Astrocyte (in vitro differentiated cells and primary cell): ENCODE data around the gene ITGAX.

Experiments used
- EZH2 ChIP-seq: IDR thresholded peaks from 2 replicates; pipeline ENCODE4 v1.6.1; 2012; ENCODE audit warnings: mild to moderate bottlenecking, low read length, inconsistent platforms; ENCODE audit not compliant: insufficient read depth
- TF ChIP-seq, protein P1 (sequence below): IDR thresholded peaks from 2 replicates; pipeline ENCODE4 v1.5.1; 2011; ENCODE audit warnings: low read depth, mild to moderate bottlenecking, inconsistent platforms, low read length, moderate library complexity; ENCODE audit not compliant: insufficient read depth

DNA sequence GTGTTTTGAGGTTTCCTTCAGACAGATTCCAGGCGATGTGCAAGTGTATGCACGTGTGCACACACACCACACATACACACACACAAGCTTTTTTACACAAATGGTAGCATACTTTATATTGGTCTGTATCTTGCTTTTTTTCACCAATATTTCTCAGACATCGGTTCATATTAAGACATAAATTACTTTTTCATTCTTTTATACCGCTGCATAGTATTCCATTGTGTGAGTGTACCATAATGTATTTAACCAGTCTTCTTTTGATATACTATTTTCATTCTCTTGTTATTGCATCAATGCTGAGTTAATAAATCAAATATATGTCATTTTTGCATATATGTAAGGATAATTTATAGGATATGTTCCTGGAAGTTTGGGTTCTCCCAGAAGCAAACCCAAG is 22.4 kb upstream of the ITGAX start:
- TF ChIP-seq, protein P1, sequence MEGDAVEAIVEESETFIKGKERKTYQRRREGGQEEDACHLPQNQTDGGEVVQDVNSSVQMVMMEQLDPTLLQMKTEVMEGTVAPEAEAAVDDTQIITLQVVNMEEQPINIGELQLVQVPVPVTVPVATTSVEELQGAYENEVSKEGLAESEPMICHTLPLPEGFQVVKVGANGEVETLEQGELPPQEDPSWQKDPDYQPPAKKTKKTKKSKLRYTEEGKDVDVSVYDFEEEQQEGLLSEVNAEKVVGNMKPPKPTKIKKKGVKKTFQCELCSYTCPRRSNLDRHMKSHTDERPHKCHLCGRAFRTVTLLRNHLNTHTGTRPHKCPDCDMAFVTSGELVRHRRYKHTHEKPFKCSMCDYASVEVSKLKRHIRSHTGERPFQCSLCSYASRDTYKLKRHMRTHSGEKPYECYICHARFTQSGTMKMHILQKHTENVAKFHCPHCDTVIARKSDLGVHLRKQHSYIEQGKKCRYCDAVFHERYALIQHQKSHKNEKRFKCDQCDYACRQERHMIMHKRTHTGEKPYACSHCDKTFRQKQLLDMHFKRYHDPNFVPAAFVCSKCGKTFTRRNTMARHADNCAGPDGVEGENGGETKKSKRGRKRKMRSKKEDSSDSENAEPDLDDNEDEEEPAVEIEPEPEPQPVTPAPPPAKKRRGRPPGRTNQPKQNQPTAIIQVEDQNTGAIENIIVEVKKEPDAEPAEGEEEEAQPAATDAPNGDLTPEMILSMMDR = no peak
- TF ChIP-seq EZH2 = no peak
